K562 (cell line): ENCODE measurements around the gene LMO7.

Source experiments
- EP300 ChIP-seq: IDR thresholded peaks from 2 replicates; pipeline ENCODE4 v1.6.1; 2012; ENCODE audit warnings: low read length, improper control_type of control experiment
- EZH2 ChIP-seq: IDR thresholded peaks from 2 replicates; pipeline ENCODE4 v1.6.1; 2012; ENCODE audit warnings: low read depth, mild to moderate bottlenecking, inconsistent platforms, low read length, borderline replicate concordance
- L3MBTL2 ChIP-seq: fragments of 450-650 bp; IDR thresholded peaks from 2 replicates; pipeline ENCODE4 v1.6.1; 2016; ENCODE audit warnings: mild to moderate bottlenecking, moderate library complexity
- NONO ChIP-seq, 2 experiments: fragments of 200-400 bp in 1 of 2; fragments of 450-650 bp in 1 of 2; formaldehyde crosslinking in 1 of 2; IDR thresholded peaks; 2 replicates each; pipeline ENCODE4 v1.6.1; 2017; ENCODE audit warnings: low read depth in 2 of 2, mild to moderate bottlenecking in 2 of 2, moderate library complexity in 2 of 2, low read length in 1 of 2
- POLR2AphosphoS5 ChIP-seq: IDR thresholded peaks from 2 replicates; pipeline ENCODE4 v1.6.1; 2011; ENCODE audit warnings: mild to moderate bottlenecking, low read depth, low read length, moderate library complexity; ENCODE audit not compliant: control insufficient read depth, insufficient read depth
- SRF ChIP-seq, 2 experiments: fragments of 250-450, 450-650 bp in 1 of 2; sonication (Bioruptor Pico) in 1 of 2; sonication (generic) in 1 of 2; formaldehyde crosslinking; IDR thresholded peaks; 2 replicates each; pipeline versions ENCODE4 v1.5.0 to v1.5.1; 2020 to 2022; ENCODE audit warnings: mild to moderate bottlenecking in 1 of 2, missing genetic modification reagents in 1 of 2
- TBP ChIP-seq: optimal IDR thresholded peaks from 2 replicates; pipeline ENCODE3; 2011; ENCODE audit warnings: low read depth, low read length, improper control_type of control experiment
- YBX1 ChIP-seq: fragments of 450-650 bp; IDR thresholded peaks from 2 replicates; pipeline ENCODE4 v1.7.1; 2016; ENCODE audit warnings: mild to moderate bottlenecking
- YY1 ChIP-seq, 3 experiments: IDR thresholded peaks; 2 replicates each; pipeline ENCODE4 v1.6.1; 2011; ENCODE audit warnings: low read length in 2 of 3, mild to moderate bottlenecking in 2 of 3, moderate library complexity in 2 of 3, borderline replicate concordance in 1 of 3, control low read depth in 1 of 3, low read depth in 1 of 3; ENCODE audit not compliant: insufficient read depth in 3 of 3, insufficient replicate concordance in 2 of 3, control insufficient read depth in 1 of 3, insufficient read length in 1 of 3; ENCODE audit errors: extremely low read depth in 1 of 3
- TF ChIP-seq, protein P1 (sequence below), 3 experiments: IDR thresholded peaks in 2 of 3; conservative IDR thresholded peaks in 1 of 3; 2 replicates each; pipeline ENCODE4 v1.5.1; 2011 to 2012; ENCODE audit warnings: low read length in 3 of 3, mild to moderate bottlenecking in 3 of 3, control low read depth in 2 of 3, improper control_type of control experiment in 1 of 3, inconsistent platforms in 1 of 3, low read depth in 1 of 3, mixed read lengths in 1 of 3, moderate library complexity in 1 of 3; ENCODE audit not compliant: insufficient read depth in 2 of 3
- TF ChIP-seq, protein P2 (sequence below), 3 experiments: fragments of 200-800 bp in 1 of 3; fragments of 250-450 bp in 1 of 3; fragments of 450-650 bp in 1 of 3; sonication (Bioruptor Pico) in 1 of 3; sonication (Bioruptor generic) in 1 of 3; formaldehyde crosslinking in 1 of 3; IDR thresholded peaks; 2 replicates each; pipeline versions ENCODE4 v1.6.1 to v1.8.0; 2016 to 2022; ENCODE audit warnings: mild to moderate bottlenecking in 2 of 3, missing genetic modification characterization in 2 of 3, missing compliant biosample characterization in 1 of 3, moderate library complexity in 1 of 3
- TF ChIP-seq, protein P3 (sequence below): sonication (generic); formaldehyde crosslinking; IDR thresholded peaks from 2 replicates; pipeline ENCODE4 v1.5.0; 2020; ENCODE audit warnings: missing genetic modification reagents
- TF ChIP-seq, protein P4 (sequence below): fragments of 250-450 bp; sonication (Bioruptor Pico); IDR thresholded peaks from 2 replicates; pipeline ENCODE4 v1.5.0; 2022; ENCODE audit warnings: mild to moderate bottlenecking

DNA sequence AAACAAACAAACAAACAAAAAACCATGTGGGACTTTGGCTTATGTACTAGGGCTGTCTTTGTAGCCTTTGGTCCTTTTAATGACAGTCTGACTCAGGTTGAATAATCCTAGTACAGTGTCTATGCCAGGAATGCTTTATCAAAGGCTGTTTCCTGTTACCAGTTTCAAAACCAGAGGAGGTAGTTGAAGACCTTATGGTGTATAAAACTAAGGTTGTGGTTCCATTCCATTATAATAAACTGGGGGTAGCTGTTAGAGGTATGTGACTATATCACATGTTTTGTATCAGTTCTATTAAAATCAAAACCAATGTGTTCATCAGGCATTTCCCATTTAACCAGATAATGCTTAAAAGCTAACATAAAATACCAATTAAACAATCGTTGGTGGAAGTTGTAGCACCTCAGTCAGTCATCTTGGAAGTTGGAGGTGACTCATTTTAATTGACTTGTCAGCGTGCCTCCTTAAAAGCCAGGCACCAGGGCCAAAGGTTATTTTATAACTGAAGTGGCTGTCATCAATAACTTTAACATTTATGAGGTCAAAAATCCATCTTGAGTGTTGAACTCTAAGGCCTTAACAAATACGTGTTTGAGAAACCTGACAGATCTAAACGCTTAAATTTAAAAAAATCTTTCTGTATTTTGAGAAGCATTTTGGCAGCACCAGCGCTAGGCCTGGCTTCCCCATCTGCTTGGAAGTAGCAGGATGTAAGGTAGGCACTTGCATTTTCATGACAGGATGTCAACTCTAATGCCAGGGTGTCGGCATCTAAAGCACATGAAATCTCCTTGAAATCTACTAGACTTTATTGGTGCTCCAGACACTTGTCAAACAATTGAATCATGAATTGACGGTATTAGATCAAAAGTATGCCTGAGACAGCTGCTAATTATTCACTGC is 162.5 kb downstream of the LMO7 start:
- TF ChIP-seq, protein P1, sequence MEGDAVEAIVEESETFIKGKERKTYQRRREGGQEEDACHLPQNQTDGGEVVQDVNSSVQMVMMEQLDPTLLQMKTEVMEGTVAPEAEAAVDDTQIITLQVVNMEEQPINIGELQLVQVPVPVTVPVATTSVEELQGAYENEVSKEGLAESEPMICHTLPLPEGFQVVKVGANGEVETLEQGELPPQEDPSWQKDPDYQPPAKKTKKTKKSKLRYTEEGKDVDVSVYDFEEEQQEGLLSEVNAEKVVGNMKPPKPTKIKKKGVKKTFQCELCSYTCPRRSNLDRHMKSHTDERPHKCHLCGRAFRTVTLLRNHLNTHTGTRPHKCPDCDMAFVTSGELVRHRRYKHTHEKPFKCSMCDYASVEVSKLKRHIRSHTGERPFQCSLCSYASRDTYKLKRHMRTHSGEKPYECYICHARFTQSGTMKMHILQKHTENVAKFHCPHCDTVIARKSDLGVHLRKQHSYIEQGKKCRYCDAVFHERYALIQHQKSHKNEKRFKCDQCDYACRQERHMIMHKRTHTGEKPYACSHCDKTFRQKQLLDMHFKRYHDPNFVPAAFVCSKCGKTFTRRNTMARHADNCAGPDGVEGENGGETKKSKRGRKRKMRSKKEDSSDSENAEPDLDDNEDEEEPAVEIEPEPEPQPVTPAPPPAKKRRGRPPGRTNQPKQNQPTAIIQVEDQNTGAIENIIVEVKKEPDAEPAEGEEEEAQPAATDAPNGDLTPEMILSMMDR (IDR thresholded peaks at IDR 0.05 in 2 of 3, conservative IDR thresholded peaks at IDR 0.05 in 1 of 3; ENCODE audit: insufficient read depth in 2 of 3, low read depth in 1 of 3, low read length in 3 of 3) = no peak
- no peak for TF ChIP-seq YBX1
- TF ChIP-seq, protein P2, sequence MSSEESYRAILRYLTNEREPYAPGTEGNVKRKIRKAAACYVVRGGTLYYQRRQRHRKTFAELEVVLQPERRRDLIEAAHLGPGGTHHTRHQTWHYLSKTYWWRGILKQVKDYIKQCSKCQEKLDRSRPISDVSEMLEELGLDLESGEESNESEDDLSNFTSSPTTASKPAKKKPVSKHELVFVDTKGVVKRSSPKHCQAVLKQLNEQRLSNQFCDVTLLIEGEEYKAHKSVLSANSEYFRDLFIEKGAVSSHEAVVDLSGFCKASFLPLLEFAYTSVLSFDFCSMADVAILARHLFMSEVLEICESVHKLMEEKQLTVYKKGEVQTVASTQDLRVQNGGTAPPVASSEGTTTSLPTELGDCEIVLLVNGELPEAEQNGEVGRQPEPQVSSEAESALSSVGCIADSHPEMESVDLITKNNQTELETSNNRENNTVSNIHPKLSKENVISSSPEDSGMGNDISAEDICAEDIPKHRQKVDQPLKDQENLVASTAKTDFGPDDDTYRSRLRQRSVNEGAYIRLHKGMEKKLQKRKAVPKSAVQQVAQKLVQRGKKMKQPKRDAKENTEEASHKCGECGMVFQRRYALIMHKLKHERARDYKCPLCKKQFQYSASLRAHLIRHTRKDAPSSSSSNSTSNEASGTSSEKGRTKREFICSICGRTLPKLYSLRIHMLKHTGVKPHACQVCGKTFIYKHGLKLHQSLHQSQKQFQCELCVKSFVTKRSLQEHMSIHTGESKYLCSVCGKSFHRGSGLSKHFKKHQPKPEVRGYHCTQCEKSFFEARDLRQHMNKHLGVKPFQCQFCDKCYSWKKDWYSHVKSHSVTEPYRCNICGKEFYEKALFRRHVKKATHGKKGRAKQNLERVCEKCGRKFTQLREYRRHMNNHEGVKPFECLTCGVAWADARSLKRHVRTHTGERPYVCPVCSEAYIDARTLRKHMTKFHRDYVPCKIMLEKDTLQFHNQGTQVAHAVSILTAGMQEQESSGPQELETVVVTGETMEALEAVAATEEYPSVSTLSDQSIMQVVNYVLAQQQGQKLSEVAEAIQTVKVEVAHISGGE (CRISPR knock-in tag; IDR thresholded peaks at IDR 0.05) = no peak
- TF ChIP-seq L3MBTL2 = no peak
- no peak for TF ChIP-seq SRF (CRISPR knock-in tag; IDR thresholded peaks at IDR 0.05)
- no peak for TF ChIP-seq YY1 (IDR thresholded peaks at IDR 0.05; ENCODE audit: borderline replicate concordance in 1 of 3, control insufficient read depth in 1 of 3, extremely low read depth in 1 of 3, insufficient read depth in 3 of 3, insufficient read length in 1 of 3, insufficient replicate concordance in 2 of 3, low read depth in 1 of 3, low read length in 2 of 3)
- TF ChIP-seq, protein P3, sequence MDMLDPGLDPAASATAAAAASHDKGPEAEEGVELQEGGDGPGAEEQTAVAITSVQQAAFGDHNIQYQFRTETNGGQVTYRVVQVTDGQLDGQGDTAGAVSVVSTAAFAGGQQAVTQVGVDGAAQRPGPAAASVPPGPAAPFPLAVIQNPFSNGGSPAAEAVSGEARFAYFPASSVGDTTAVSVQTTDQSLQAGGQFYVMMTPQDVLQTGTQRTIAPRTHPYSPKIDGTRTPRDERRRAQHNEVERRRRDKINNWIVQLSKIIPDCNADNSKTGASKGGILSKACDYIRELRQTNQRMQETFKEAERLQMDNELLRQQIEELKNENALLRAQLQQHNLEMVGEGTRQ = no peak
- TF ChIP-seq, protein P4, sequence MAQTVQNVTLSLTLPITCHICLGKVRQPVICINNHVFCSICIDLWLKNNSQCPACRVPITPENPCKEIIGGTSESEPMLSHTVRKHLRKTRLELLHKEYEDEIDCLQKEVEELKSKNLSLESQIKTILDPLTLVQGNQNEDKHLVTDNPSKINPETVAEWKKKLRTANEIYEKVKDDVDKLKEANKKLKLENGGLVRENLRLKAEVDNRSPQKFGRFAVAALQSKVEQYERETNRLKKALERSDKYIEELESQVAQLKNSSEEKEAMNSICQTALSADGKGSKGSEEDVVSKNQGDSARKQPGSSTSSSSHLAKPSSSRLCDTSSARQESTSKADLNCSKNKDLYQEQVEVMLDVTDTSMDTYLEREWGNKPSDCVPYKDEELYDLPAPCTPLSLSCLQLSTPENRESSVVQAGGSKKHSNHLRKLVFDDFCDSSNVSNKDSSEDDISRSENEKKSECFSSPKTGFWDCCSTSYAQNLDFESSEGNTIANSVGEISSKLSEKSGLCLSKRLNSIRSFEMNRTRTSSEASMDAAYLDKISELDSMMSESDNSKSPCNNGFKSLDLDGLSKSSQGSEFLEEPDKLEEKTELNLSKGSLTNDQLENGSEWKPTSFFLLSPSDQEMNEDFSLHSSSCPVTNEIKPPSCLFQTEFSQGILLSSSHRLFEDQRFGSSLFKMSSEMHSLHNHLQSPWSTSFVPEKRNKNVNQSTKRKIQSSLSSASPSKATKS (CRISPR knock-in tag) = no peak
- TF ChIP-seq EZH2 = no peak
- no peak for TF ChIP-seq NONO (IDR thresholded peaks at IDR 0.05; ENCODE audit: low read depth in 2 of 2, low read length in 1 of 2)
- TF ChIP-seq EP300 = no peak
- TF ChIP-seq TBP = no peak
- no peak for TF ChIP-seq POLR2AphosphoS5
